Measurements from ENCODE around the gene ELAVL2. TPM values are rescaled to one million over a fixed set of nuclear protein-coding genes. Genes with fewer than 3 reads are reported as not detected.

The ELAVL2 gene
- total RNA-seq, 1 donor from 2014 or later: not detected

- no peak for ATAC-seq
- TF ChIP-seq CTCF (IDR thresholded peaks at IDR 0.05): no peak
- no peak overlapping the region for H3K27ac ChIP-seq
- H3K9me3 ChIP-seq: no peaks in the 10 kb centered on the region
- H3K4me1 ChIP-seq: no peaks in the 10 kb centered on the region
- H3K27me3 ChIP-seq: no peaks in the 10 kb centered on the region
- H3K4me3 ChIP-seq: no peak overlapping the region
- no peak for DNase-seq
- no peaks in the 10 kb centered on the region for H3K36me3 ChIP-seq
- intact Hi-C loops (cut with DNase I): no loop called here
These were observed 86.3 kb downstream of the ELAVL2 start for GRCh38 chr9:23739753-23740152.

- intact Hi-C loops (cut with DNase I): no loop called here
These were observed 89.7 kb downstream of the ELAVL2 start for GRCh38 chr9:23736293-23736692.

GRCh38 chr9:23733495-23734078, 92.5 kb downstream of the ELAVL2 start:
- Histone ChIP-seq H3K4me1 (no peaks in the 10 kb centered on the region), H3K4me3 (no peak overlapping the region), H3K36me3 (no peaks in the 10 kb centered on the region), H3K27me3 (no peaks in the 10 kb centered on the region), H3K9me3 (no peaks in the 10 kb centered on the region), H3K27ac (no peak overlapping the region)
- no peak for ATAC-seq
- no peak for TF ChIP-seq CTCF (IDR thresholded peaks at IDR 0.05)
- no peak for DNase-seq
- intact Hi-C loops (cut with DNase I): no loop called here

More at GRCh38 chr9:23736293-23736692, 89.7 kb downstream of the ELAVL2 start:
- H3K9me3 ChIP-seq: no peaks in the 10 kb centered on the region
- TF ChIP-seq CTCF (IDR thresholded peaks at IDR 0.05): no peak
- no peak for ATAC-seq
- no peaks in the 10 kb centered on the region for H3K27me3 ChIP-seq
- H3K4me3 ChIP-seq: no peak overlapping the region
- H3K27ac ChIP-seq: no peak overlapping the region
- H3K4me1 ChIP-seq: no peaks in the 10 kb centered on the region
- no peaks in the 10 kb centered on the region for H3K36me3 ChIP-seq
- DNase-seq: no peak

GRCh38 chr9:23731353-23731752, 94.7 kb downstream of the ELAVL2 start:
- Histone ChIP-seq H3K4me1 (no peaks in the 10 kb centered on the region), H3K9me3 (no peaks in the 10 kb centered on the region), H3K27me3 (no peaks in the 10 kb centered on the region), H3K36me3 (no peaks in the 10 kb centered on the region), H3K27ac (no peak overlapping the region), H3K4me3 (no peak overlapping the region)
- DNase-seq (no peak), ATAC-seq (no peak)
- no peak for TF ChIP-seq CTCF (IDR thresholded peaks at IDR 0.05)
- intact Hi-C loops (cut with DNase I): no loop called here

GRCh38 chr9:23730364-23730763, 95.7 kb downstream of the ELAVL2 start:
- H3K27ac ChIP-seq: no peak overlapping the region
- DNase-seq: no peak

More at GRCh38 chr9:23730364-23730763, 95.7 kb downstream of the ELAVL2 start:
- intact Hi-C loops (cut with DNase I): no loop called here
- no peak for ATAC-seq
- Histone ChIP-seq H3K4me3 (no peak overlapping the region), H3K36me3 (no peaks in the 10 kb centered on the region), H3K4me1 (no peaks in the 10 kb centered on the region), H3K27me3 (no peaks in the 10 kb centered on the region), H3K9me3 (no peaks in the 10 kb centered on the region)
- no peak for TF ChIP-seq CTCF (IDR thresholded peaks at IDR 0.05)

Data from upper lobe of right lung (tissue), 1 donor.